Measurements from ENCODE around the gene SNX27. TPM values are rescaled to one million over a fixed set of nuclear protein-coding genes. Genes with fewer than 3 reads are reported as not detected.

Gene SNX27
- 85.6 TPM for total RNA-seq

GRCh38 chr1:151611832-151612500 is at the start of gene SNX27:
Gene SNX27 (plus strand): TSS chr1:151612050. CDS start chr1:151612202, 152 bp downstream.

DNA sequence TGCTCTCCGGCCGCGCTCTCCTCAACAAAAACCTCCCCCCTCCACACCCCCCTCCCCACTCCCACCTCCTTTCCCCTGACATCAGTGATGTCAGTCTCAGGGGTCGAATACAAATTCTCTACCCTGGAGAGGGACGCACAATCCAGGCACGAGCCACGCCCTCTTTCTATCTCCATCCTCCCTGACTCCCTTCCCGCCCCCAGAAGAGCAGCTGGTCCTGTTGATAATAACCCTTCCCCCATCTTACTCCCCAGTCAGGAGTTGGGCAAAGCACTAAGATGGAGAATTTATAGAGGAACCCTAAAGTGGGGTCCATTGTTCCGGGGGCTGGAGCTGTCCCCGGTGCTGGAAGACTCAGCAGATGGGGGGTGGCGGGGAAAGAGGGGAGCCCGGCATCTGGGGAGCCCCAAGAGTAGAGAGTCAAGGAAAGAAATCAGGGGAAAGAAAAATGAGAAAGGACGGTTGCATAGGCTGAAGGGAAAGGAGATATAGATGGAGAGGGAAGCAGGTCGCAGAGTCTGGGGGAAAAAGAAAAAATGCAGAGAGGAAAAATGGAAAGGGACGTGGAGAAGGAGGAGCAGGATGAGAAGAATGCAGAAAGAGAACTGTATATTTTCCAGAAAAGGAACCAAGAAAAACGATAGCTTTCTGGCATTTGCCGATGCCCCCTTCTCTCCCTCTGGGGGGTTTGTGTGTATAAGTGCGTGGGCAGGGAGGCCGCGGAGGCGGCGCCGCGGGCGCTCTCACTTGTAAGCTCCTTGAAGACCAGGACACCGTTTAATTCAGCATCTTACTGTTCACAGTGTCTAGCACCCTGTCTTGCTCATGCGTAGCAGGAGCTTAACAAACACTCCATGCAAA is 105.2 kb downstream of the SNX27 start, which contains the start of gene CELF3:
TSS of gene CELF3 (minus strand) at position 33 of the 861 bp plus-strand sequence. CDS start 783 bp downstream, outside the sequence.

GRCh38 chr1:151720974-151721787 is 109.3 kb downstream of the SNX27 start, which contains the start of gene RIIAD1:
Gene RIIAD1 (plus strand): TSS chr1:151721522. CDS start chr1:151721537, 15 bp downstream.

Small RNA genes lying within 50 kb of the gene (small RNA-seq; reads per million reads assigned to genes)
- gene RNU6-1062P = not detected
- gene RNU6-662P = not detected

Other genes with a start within 250 kb of the SNX27 start
- gene SELENBP1, start 239.3 kb upstream of the SNX27 start, total RNA-seq = 12.7 TPM
- gene PSMB4, start 212.5 kb upstream of the SNX27 start, total RNA-seq = 312 TPM
- 54.2 TPM for gene POGZ, start 152.6 kb upstream of the SNX27 start, total RNA-seq
- 3.2 TPM for gene CGN, start 100.7 kb upstream of the SNX27 start, total RNA-seq
- gene TUFT1, start 71.7 kb upstream of the SNX27 start, total RNA-seq = 11.5 TPM
- 36.0 TPM for gene CELF3, start 104.8 kb downstream of the SNX27 start, total RNA-seq
- gene RIIAD1, start 109.5 kb downstream of the SNX27 start, total RNA-seq = 13.4 TPM
- gene MRPL9, start 151.4 kb downstream of the SNX27 start, total RNA-seq = 55.4 TPM
- gene TDRKH, start 178.4 kb downstream of the SNX27 start, total RNA-seq = 18.2 TPM
- gene LINGO4, start 193.4 kb downstream of the SNX27 start, total RNA-seq = 0.23 TPM
- 0.23 TPM for gene RORC, start 219.8 kb downstream of the SNX27 start, total RNA-seq
- gene C2CD4D, start 227.8 kb downstream of the SNX27 start, total RNA-seq = not detected
- not detected for gene THEM5, start 241.7 kb downstream of the SNX27 start, total RNA-seq

Measured in diencephalon (tissue), 1 donor.